NCI-H226 (cell line): ENCODE results near the gene ANKIB1.

ENCODE experiments used
- DNase-seq: peaks from one replicate; pipeline ENCODE4 v3.0.0-alpha.2; 2015

The ANKIB1 gene

GRCh38 chr7:92245487-92246359 is at the start of gene ANKIB1, which contains the start of gene KRIT1:
TSS of gene ANKIB1 (plus strand) at chr7:92245974. CDS start at chr7:92294979, 49,005 bp downstream.
TSS of gene KRIT1 (minus strand) at chr7:92245914. CDS start at chr7:92242135, 3,779 bp downstream.
- DNase-seq: peak; percentile 81

- DNase-seq: no peak
Measured at GRCh38 chr7:92200791-92201190, 45.0 kb upstream of the ANKIB1 start.

GRCh38 chr7:92205987-92206386 is 39.8 kb upstream of the ANKIB1 start:
- no peak for DNase-seq

- DNase-seq: no peak
Measured at GRCh38 chr7:92206672-92207071, 39.1 kb upstream of the ANKIB1 start.

- no peak for DNase-seq
Measured at GRCh38 chr7:92221766-92222165, 24.0 kb upstream of the ANKIB1 start.

- DNase-seq: no peak
Measured at GRCh38 chr7:92226981-92227380, 18.8 kb upstream of the ANKIB1 start.

- no peak for DNase-seq
Measured at GRCh38 chr7:92228100-92228499, 17.7 kb upstream of the ANKIB1 start.

GRCh38 chr7:92228742-92229141 is 17.0 kb upstream of the ANKIB1 start:
- no peak for DNase-seq

- DNase-seq: no peak
Measured at GRCh38 chr7:92230547-92230946, 15.2 kb upstream of the ANKIB1 start.

GRCh38 chr7:92242972-92243371 is 2.8 kb upstream of the ANKIB1 start:
- DNase-seq: no peak

- DNase-seq: no peak
Measured at GRCh38 chr7:92244808-92245486, 827 bp upstream of the ANKIB1 start.

GRCh38 chr7:92246360-92247101 is 757 bp downstream of the ANKIB1 start:
- DNase-seq: no peak

GRCh38 chr7:92250603-92251002 is 4.8 kb downstream of the ANKIB1 start:
- no peak for DNase-seq

- no peak for DNase-seq
Measured at GRCh38 chr7:92251181-92251580, 5.4 kb downstream of the ANKIB1 start.

GRCh38 chr7:92253251-92253650 is 7.5 kb downstream of the ANKIB1 start:
- no peak for DNase-seq

GRCh38 chr7:92254800-92255199 is 9.0 kb downstream of the ANKIB1 start:
- DNase-seq: peak; percentile 33

GRCh38 chr7:92255308-92255707 is 9.5 kb downstream of the ANKIB1 start:
- DNase-seq: peak; percentile 69

- DNase-seq: no peak
Measured at GRCh38 chr7:92259062-92259461, 13.3 kb downstream of the ANKIB1 start.

- DNase-seq: no peak
Measured at GRCh38 chr7:92259610-92260247, 14.0 kb downstream of the ANKIB1 start.

- peak; percentile 6 for DNase-seq
Measured at GRCh38 chr7:92260248-92260781, 14.5 kb downstream of the ANKIB1 start.

- peak; percentile 73 for DNase-seq
Measured at GRCh38 chr7:92266415-92267241, 20.9 kb downstream of the ANKIB1 start.

- no peak for DNase-seq
Measured at GRCh38 chr7:92268921-92269320, 23.1 kb downstream of the ANKIB1 start.
